Caki2 (cell line): ENCODE measurements around the gene OR51B2. TPM values are rescaled to one million over a fixed set of nuclear protein-coding genes. Genes with fewer than 3 reads are reported as not detected.

Experiments
- DNase-seq: peaks from one replicate; pipeline ENCODE4 v3.0.0-alpha.2; 2015; ENCODE audit warnings: low read depth
- in situ Hi-C: cut with HindIII; loops from 2 replicates; pipeline ENCODE4 v1.10.0; 2016; ENCODE audit warnings: low sequenced_read_pairs, low pct_unique_long_range_greater_than_20kb, mixed read lengths
- total RNA-seq: library from RNA; depleted of rRNA; stranded (reverse); fragments of >200 nt; shearing (Covaris generic); gene quantifications from 2 replicates; pipeline ENCODE4 v1.2.3, GENCODE V29; 2014; ENCODE audit warnings: low replicate concordance

The OR51B2 gene
- total RNA-seq, 1 experiment from 2014 or later = not detected

DNA sequence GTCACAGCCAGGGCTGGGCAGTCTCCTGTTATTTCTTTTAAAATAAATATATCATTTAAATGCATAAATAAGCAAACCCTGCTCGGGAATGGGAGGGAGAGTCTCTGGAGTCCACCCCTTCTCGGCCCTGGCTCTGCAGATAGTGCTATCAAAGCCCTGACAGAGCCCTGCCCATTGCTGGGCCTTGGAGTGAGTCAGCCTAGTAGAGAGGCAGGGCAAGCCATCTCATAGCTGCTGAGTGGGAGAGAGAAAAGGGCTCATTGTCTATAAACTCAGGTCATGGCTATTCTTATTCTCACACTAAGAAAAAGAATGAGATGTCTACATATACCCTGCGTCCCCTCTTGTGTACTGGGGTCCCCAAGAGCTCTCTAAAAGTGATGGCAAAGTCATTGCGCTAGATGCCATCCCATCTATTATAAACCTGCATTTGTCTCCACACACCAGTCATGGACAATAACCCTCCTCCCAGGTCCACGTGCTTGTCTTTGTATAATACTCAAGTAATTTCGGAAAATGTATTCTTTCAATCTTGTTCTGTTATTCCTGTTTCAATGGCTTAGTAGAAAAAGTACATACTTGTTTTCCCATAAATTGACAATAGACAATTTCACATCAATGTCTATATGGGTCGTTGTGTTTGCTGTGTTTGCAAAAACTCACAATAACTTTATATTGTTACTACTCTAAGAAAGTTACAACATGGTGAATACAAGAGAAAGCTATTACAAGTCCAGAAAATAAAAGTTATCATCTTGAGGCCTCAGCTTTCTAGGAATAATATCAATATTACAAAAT is 35.8 kb downstream of the OR51B2 start:
- in situ Hi-C loops = no loop called here
- no peak for DNase-seq

GRCh38 chr11:5286901-5287300 is 37.2 kb downstream of the OR51B2 start:
- in situ Hi-C loops = no loop called here
- DNase-seq = no peak

- in situ Hi-C loops = no loop called here
- DNase-seq = no peak
Measured at GRCh38 chr11:5286351-5286750, 37.7 kb downstream of the OR51B2 start.

- no peak for DNase-seq
- in situ Hi-C loops = no loop called here
Measured at GRCh38 chr11:5285703-5286340, 38.3 kb downstream of the OR51B2 start.

GRCh38 chr11:5284637-5285036 is 39.5 kb downstream of the OR51B2 start:
- in situ Hi-C loops = no loop called here
- DNase-seq = no peak

- in situ Hi-C loops = no loop called here
- no peak for DNase-seq
Measured at GRCh38 chr11:5283882-5284281, 40.2 kb downstream of the OR51B2 start.

DNA sequence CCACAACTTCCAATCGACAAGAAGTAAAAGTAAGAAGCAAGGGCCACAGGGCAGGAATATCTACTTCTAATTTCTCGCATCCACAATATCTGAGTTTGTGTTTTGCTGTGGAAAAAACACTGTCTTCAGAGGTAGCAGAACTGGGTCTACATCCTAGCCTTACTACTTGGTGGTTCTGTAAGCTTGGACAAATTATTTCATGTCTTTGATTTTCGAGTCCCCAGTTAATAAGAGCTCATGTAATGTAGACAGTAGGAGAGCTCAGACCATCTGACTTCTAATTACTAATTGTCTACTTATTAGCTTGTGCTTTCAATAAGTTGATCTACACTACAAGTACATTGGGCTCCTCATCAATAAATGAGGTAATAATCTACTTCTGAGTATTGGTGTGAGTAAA is 41.0 kb downstream of the OR51B2 start:
- DNase-seq = no peak
- in situ Hi-C loops = no loop called here

DNA sequence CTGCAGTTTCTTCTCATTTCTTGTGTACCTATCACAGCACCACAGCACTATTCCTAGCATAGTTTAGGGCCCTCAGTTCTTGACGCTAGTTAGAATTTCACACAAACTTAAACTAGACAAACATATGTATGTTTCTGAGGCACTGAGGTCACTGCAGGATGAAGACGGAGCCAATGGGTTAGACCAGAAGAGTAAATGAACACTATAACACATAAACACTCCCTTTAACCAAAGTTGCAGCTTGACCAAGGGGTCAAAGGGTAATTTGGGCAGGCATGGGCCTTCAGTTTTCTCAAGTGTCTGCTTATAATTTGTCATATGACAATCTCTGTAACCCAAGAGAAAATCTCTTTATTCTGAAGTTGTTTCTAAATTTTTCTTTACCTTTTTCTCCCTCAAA is 41.5 kb downstream of the OR51B2 start:
- in situ Hi-C loops = no loop called here
- no peak for DNase-seq

- in situ Hi-C loops = no loop called here
- no peak for DNase-seq
Measured at GRCh38 chr11:5281596-5281995, 42.5 kb downstream of the OR51B2 start.

GRCh38 chr11:5280582-5281102 is 43.5 kb downstream of the OR51B2 start:
- in situ Hi-C loops = no loop called here
- DNase-seq = peak; percentile 89

DNA sequence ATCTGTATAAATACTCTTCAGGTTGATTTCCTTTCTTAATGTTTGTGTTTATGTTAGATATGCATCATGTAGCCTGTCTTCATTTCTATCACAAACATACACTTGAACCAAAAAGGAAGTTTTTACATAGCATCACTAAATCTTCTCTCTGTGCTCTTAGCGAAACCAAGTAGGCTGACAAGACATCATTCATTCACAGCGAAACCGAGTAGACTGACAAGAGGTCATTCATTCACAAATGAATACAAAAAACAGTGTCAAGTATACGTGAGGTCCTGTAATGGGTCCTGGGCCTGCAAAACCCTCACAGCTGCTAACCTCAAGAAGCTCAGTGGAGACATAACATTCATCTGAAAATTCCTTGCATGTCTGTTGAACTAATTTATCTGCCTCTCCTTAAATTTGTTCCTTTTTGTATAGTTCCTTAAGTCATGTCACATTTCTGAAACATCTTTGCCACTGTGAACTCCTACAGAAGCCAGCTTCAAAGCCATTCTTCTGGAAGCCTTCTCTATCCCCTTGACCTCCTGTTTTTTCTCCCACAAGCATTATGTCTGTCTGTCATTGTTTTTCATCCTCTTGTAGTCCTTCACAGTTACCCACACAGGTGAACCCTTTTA is 44.5 kb downstream of the OR51B2 start:
- no peak for DNase-seq
- in situ Hi-C loops = no loop called here

GRCh38 chr11:5277807-5278382 is 46.2 kb downstream of the OR51B2 start:
- DNase-seq = no peak
- in situ Hi-C loops = no loop called here

- in situ Hi-C loops = no loop called here
- DNase-seq = no peak
Measured at GRCh38 chr11:5276697-5277096, 47.4 kb downstream of the OR51B2 start.

DNA sequence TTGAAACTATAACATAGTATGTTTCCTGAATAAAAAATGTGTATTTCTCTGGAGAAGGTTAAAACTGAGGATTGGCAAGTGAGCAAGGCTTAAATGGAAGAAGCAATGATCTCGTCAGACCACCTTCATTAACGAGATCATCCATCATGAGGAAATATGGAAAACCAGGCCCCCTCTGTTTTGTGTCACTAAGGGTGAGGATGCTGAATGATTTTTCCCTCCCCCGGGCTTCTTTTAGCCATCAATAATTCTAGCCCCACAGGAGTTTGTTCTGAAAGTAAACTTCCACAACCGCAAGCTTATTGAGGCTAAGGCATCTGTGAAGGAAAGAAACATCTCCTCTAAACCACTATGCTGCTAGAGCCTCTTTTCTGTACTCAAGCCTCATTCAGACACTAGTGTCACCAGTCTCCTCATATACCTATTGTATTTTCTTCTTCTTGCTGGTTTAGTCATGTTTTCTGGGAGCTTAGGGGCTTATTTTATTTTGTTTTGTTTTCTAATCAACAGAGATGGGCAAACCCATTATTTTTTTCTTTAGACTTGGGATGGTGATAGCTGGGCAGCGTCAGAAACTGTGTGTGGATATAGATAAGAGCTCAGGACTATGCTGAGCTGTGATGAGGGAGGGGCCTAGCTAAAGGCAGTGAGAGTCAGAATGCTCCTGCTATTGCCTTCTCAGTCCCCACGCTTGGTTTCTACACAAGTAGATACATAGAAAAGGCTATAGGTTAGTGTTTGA is 48.6 kb downstream of the OR51B2 start:
- in situ Hi-C loops = no loop called here
- no peak for DNase-seq

DNA sequence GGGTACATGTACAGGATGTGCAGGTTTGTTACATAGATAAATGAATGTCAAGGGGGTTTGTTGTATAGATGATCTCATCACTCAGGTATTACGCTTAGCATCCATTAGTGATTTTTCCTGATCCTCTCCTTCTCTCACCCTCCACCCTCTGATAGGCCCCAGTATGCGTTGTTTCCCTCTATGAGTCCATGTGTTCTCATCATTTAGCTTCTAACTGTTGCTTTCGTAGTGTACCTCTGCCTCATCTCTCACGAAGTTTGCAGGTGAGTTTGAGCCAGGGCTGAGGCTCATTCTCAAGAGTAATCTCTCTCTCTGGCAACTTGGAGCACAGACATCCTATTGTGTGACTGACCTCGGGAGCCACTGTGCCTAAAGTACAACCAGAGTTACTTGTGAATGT is 49.7 kb downstream of the OR51B2 start:
- DNase-seq = no peak

More for the DNA sequence above, 49.7 kb downstream of the OR51B2 start:
- in situ Hi-C loops = no loop called here
